AG10803 (cell line): ENCODE data around the gene SHROOM3.

Source experiments
- DNase-seq: peaks from one replicate; pipeline ENCODE4 v3.0.0; 2010; ENCODE audit warnings: low read depth
- H3K4me3 ChIP-seq: 2 replicates; pipeline ENCODE4 v1.5.1; 2011; ENCODE audit warnings: mild to moderate bottlenecking, low read length, control low read depth
- TF ChIP-seq, protein P1 (sequence below): conservative IDR thresholded peaks from 2 replicates; pipeline ENCODE4 v1.5.1; 2011; ENCODE audit warnings: mild to moderate bottlenecking, low read length, control low read depth, inconsistent platforms

The SHROOM3 gene

DNA sequence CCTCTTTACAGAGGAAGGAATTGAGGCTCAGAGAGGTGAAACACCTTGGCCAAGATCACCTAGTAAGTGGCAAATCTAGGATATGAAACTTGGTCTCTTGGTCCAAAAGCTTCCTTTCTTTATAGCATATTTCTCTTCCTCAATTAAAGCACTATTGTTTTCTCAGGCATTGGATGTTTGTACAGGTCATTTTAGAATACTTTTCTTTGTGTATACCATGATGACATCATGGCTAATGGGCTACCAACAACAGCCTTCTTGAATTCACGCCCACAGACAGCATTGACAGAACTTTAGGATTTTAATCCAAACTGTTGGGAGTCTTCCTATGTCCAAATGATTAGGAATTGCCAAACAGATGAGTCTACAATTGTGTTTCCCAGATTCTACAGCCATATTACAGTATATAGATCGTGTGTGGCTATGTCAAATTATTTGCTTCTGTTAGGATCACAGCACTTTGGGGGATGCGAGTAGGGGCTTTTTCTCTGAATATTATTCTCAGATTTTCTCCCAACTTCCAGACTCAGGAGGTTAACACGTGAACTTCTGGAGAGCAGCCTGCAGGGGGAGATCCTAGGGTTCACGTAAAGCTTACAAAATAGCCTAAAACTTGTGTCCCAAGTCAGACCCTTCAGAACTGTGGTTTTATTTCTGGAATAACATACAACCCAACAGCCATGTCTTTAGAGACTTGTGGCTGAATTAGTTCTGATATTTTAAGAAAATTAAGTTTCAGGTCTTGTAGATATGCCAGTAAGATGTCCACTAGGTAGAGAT is 191.8 kb downstream of the SHROOM3 start:
- no peak overlapping the region for H3K4me3 ChIP-seq
- no peak for DNase-seq
- TF ChIP-seq, protein P1, sequence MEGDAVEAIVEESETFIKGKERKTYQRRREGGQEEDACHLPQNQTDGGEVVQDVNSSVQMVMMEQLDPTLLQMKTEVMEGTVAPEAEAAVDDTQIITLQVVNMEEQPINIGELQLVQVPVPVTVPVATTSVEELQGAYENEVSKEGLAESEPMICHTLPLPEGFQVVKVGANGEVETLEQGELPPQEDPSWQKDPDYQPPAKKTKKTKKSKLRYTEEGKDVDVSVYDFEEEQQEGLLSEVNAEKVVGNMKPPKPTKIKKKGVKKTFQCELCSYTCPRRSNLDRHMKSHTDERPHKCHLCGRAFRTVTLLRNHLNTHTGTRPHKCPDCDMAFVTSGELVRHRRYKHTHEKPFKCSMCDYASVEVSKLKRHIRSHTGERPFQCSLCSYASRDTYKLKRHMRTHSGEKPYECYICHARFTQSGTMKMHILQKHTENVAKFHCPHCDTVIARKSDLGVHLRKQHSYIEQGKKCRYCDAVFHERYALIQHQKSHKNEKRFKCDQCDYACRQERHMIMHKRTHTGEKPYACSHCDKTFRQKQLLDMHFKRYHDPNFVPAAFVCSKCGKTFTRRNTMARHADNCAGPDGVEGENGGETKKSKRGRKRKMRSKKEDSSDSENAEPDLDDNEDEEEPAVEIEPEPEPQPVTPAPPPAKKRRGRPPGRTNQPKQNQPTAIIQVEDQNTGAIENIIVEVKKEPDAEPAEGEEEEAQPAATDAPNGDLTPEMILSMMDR, result no peak; the same call in 1 of the 2 replicates

DNA sequence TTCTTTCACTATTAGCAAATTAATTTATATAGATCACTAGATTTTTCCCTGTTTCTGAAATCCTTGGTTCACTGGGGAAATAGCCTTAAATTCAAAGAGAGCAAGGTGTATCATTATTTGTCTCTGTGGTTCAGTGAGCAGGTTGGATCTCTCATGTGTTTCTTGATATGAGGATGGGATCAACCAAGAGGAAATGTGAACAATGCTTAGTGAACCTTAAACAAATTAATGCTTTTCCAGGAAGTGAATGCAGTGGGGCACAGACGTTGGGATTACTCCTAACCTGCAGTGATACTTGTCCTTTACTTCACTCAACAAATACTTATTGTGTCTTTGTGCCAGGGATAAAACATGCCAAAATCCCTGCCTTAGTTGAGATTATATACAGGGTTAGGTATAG is 193.2 kb downstream of the SHROOM3 start:
- H3K4me3 ChIP-seq, result no peak overlapping the region
- no peak for DNase-seq
- TF ChIP-seq, protein P1, result no peak

DNA sequence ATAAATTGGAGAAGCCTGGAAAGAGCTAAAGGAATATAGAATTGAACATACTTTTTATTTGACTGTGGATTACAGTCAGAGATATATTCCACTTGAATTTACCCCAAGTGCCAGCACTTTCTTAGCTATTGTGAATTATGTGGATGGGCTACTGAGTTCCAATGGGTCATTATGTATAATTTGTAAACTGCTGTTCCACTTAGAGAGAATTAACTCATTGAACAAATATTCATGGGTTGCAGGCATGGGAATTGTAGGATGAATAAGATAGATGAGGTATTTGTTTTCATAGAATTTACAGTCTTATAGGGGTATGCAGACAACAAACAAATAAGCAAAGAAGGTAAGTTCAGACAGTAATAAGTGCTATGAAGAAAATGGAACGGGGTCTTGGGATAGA is 195.7 kb downstream of the SHROOM3 start:
- DNase-seq, result peak; percentile 64
- H3K4me3 ChIP-seq, result no peak overlapping the region
- TF ChIP-seq, protein P1, result no peak

DNA sequence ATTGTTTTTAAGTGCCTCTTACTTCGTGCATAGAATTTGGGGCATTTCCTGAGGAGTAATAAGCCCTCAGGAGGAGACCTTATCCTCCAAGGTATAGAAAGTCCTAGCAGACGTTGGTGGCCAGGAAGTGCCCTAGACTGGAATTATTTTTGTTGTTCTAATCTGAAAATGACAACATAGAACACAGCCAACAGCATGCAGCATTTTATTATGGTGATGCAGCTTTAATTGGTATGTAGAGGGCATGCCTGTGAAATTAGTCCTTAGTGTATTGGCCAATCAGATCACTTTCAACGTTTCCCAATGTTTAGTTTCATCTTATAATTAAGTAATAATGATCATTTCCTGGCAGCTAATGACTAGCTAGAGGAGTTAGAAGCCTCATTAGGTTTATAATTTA is 199.2 kb downstream of the SHROOM3 start:
- H3K4me3 ChIP-seq, result no peak overlapping the region
- TF ChIP-seq, protein P1, result no peak

GRCh38 chr4:76637712-76638361 is 202.8 kb downstream of the SHROOM3 start:
- TF ChIP-seq, protein P1, result no peak
- peak; percentile 42 for DNase-seq
- no peak overlapping the region for H3K4me3 ChIP-seq

More for the DNA sequence above, 199.2 kb downstream of the SHROOM3 start:
- DNase-seq, result peak; percentile 92

- no peak overlapping the region for H3K4me3 ChIP-seq
- TF ChIP-seq, protein P1, result no peak
- DNase-seq, result no peak
Measured at GRCh38 chr4:76639288-76639687, 204.3 kb downstream of the SHROOM3 start.
